Ovary (tissue), 3 donors: ENCODE data around the gene PGRMC2.

ENCODE experiments used
- CTCF ChIP-seq, 3 donors: fragments of 450-650 bp in 2 of 3; fragments of 200-600 bp in 1 of 3; IDR thresholded peaks; one replicate each; pipeline versions ENCODE4 v1.5.1 to v1.8.0; 2016 to 2022; ENCODE audit warnings: antibody characterized with exemption in 3 of 3, mild to moderate bottlenecking in 1 of 3
- EP300 ChIP-seq: sonication (generic); formaldehyde crosslinking; IDR thresholded peaks from one replicate; pipeline ENCODE4 v1.6.1; 2017; ENCODE audit warnings: antibody characterized with exemption
- POLR2A ChIP-seq: fragments of 450-650 bp; IDR thresholded peaks from one replicate; pipeline ENCODE4 v1.6.1; 2017; ENCODE audit warnings: antibody characterized with exemption, mild to moderate bottlenecking, moderate library complexity
- donor health status: DM: no; HTN: no; CAD: no.

- no peak for TF ChIP-seq POLR2A
- TF ChIP-seq CTCF (IDR thresholded peaks at IDR 0.05) = no peak
- no peak for TF ChIP-seq EP300
These were observed 46.1 kb downstream of the PGRMC2 start for GRCh38 chr4:128241425-128241913.
